Spleen (tissue), 11 donors: ENCODE results near the gene C12orf54. TPM values are rescaled to one million over a fixed set of nuclear protein-coding genes. Genes with fewer than 3 reads are reported as not detected.
"Not testable (repeated sequence)": the region's sequence is repeated elsewhere in the genome, so short reads cannot be mapped to it uniquely, and the experiment has no call there.

Experiments used
- DNase-seq: peaks from one replicate; pipeline ENCODE4 v3.0.0-alpha.2; 2020
- H3K27ac ChIP-seq, 8 donors: fragments of 200-600 bp; sonication (generic) in 7 of 8; 1 replicate in 4 of 8; 2 replicates in 4 of 8; pipeline versions ENCODE4 v1.5.0 to v1.8.0; 2016 to 2021; ENCODE audit warnings: inconsistent platforms in 4 of 8, mild to moderate bottlenecking in 4 of 8, moderate library complexity in 1 of 8
- H3K27me3 ChIP-seq, 7 donors: fragments of 200-600 bp; sonication (generic) in 6 of 7; replicated peaks in 1 of 7; 1 replicate in 4 of 7; 2 replicates in 3 of 7; pipeline versions ENCODE4 v1.5.0 to v1.8.0; 2016 to 2021; ENCODE audit warnings: inconsistent platforms in 3 of 7, mild to moderate bottlenecking in 1 of 7
- H3K36me3 ChIP-seq, 6 donors: fragments of 200-600 bp; sonication (generic) in 5 of 6; 1 replicate in 4 of 6; 2 replicates in 2 of 6; pipeline versions ENCODE4 v1.5.0 to v1.8.0; 2016 to 2021; ENCODE audit warnings: inconsistent platforms in 2 of 6
- H3K4me1 ChIP-seq, 6 donors: fragments of 200-600 bp; sonication (generic) in 5 of 6; 1 replicate in 3 of 6; 2 replicates in 3 of 6; pipeline versions ENCODE4 v1.5.0 to v1.8.0; 2016 to 2021; ENCODE audit warnings: inconsistent platforms in 3 of 6
- H3K4me3 ChIP-seq, 8 donors: fragments of 200-600 bp; sonication (generic) in 7 of 8; 1 replicate in 4 of 8; 2 replicates in 4 of 8; pipeline versions ENCODE4 v1.5.0 to v1.8.0; 2016 to 2021; ENCODE audit warnings: inconsistent platforms in 4 of 8, mild to moderate bottlenecking in 4 of 8, moderate library complexity in 2 of 8
- H3K9me3 ChIP-seq, 8 donors: fragments of 200-600 bp; sonication (generic) in 7 of 8; 1 replicate in 4 of 8; 2 replicates in 4 of 8; pipeline versions ENCODE4 v1.5.0 to v1.8.0; 2016 to 2021; ENCODE audit warnings: inconsistent platforms in 4 of 8
- CTCF ChIP-seq, 11 experiments: fragments of 200-600 bp in 7 of 11; fragments of 450-650 bp in 4 of 11; sonication (generic) in 4 of 11; IDR thresholded peaks in 8 of 11; conservative IDR thresholded peaks in 3 of 11; 1 replicate in 7 of 11; 2 replicates in 4 of 11; pipeline versions ENCODE4 v1.4.0 to v1.8.0; 2016 to 2021; ENCODE audit warnings: antibody characterized with exemption in 11 of 11, inconsistent platforms in 4 of 11, mild to moderate bottlenecking in 1 of 11
- POLR2A ChIP-seq, 3 donors: fragments of 450-650 bp; IDR thresholded peaks; one replicate each; pipeline ENCODE4 v1.5.1; 2017; ENCODE audit warnings: antibody characterized with exemption in 3 of 3, mild to moderate bottlenecking in 1 of 3
- POLR2AphosphoS5 ChIP-seq, 3 donors: sonication (generic); formaldehyde crosslinking; IDR thresholded peaks; one replicate each; pipeline ENCODE4 v1.5.1; 2017; ENCODE audit warnings: antibody characterized with exemption in 3 of 3
- WGBS, 5 donors: extraction: QIAGEN DNeasy Blood & Tissue Kit in 3 of 5; methylation state at CpG; one replicate each; pipeline versions ENCODE4 v1.1.5 to v1.1.7; 2013 to 2018; 5-methylcytosine and 5-hydroxymethylcytosine counted together
- intact Hi-C: fragments of 100-400 bp; cut with DNase I; formaldehyde crosslinking; loops from one replicate; pipeline ENCODE4 v1.15.0; 2023; ENCODE audit warnings: low total_unique reads
- polyA plus RNA-seq, 3 donors: library from polyadenylated mRNA; stranded (reverse); fragments of 200-250 nt; gene quantifications; one replicate each; pipeline ENCODE4 v1.2.1, GENCODE V29; 2013
- total RNA-seq, 7 donors: library from RNA; depleted of rRNA in 3 of 7; stranded (reverse); fragments of >200 nt in 3 of 7; fragmentation: NEBNext Ultra II Directional in 4 of 7; extraction: Animal tissue kit (Norgen Biotek cat#: 25700) in 4 of 7; gene quantifications; one replicate each; pipeline versions ENCODE4 v1.1.0 to v1.2.1, GENCODE V29; 2016 to 2021
- donor health status: healthy with polysubstance abuse.
- donor health status: DM: no; HTN: no; CAD: no; lungs with moderate emphysema.
- donor health status: DM: no; HTN: no; CAD: no.
- donor health status: Bipolar disorder and iron deficiency.
- donor health status: healthy.
- donor health status: DM: no; HTN: no; CAD: no.
- donor health status: DM: yes; HTN: yes; CAD: no.

Gene C12orf54
- total and polyA plus RNA-seq, 10 donors: 0.38 to 0.61 TPM; not detected in 8

- Histone ChIP-seq H3K36me3 (no peaks in the 10 kb centered on the region), H3K9me3 (peaks cover 0 to 35% (median 7%) of the 10 kb centered on the region in 8 donors), H3K4me1 (no peaks in the 10 kb centered on the region), H3K27me3 (peaks cover 0 to 6% (median 0%) of the 10 kb centered on the region in 7 donors), H3K4me3 (no peak overlapping the region), H3K27ac (no peak overlapping the region)
- WGBS, 5 donors: 45 to 77% (median 53%) methylated on average over 1 of the region's 1 CpG
- no peak for TF ChIP-seq POLR2AphosphoS5 (IDR thresholded peaks at IDR 0.05)
- TF ChIP-seq POLR2A (IDR thresholded peaks at IDR 0.05): no peak
- no peak for TF ChIP-seq CTCF (IDR thresholded peaks at IDR 0.05 in 8 of 11, conservative IDR thresholded peaks at IDR 0.05 in 3 of 11)
- intact Hi-C loops: no loop called here
- DNase-seq: no peak
Measured at GRCh38 chr12:48510111-48510510, 27.8 kb downstream of the C12orf54 start.

GRCh38 chr12:48512855-48513254, 30.6 kb downstream of the C12orf54 start:
- 45 to 82% (median 64%) methylated on average over 2 of the region's 2 CpGs for WGBS, 5 donors
- Histone ChIP-seq H3K36me3 (no peaks in the 10 kb centered on the region), H3K4me1 (no peaks in the 10 kb centered on the region), H3K27ac (no peak overlapping the region), H3K9me3 (peaks cover 0 to 35% (median 7%) of the 10 kb centered on the region in 8 donors), H3K27me3 (no peaks in the 10 kb centered on the region), H3K4me3 (no peak overlapping the region)
- intact Hi-C loops: no loop called here
- DNase-seq: no peak
- no peak for TF ChIP-seq POLR2A (IDR thresholded peaks at IDR 0.05)
- no peak for TF ChIP-seq CTCF (IDR thresholded peaks at IDR 0.05 in 8 of 11, conservative IDR thresholded peaks at IDR 0.05 in 3 of 11)
- TF ChIP-seq POLR2AphosphoS5 (IDR thresholded peaks at IDR 0.05): no peak

GRCh38 chr12:48514728-48515127, 32.4 kb downstream of the C12orf54 start:
- TF ChIP-seq POLR2A (IDR thresholded peaks at IDR 0.05) (no peak), CTCF (IDR thresholded peaks at IDR 0.05 in 8 of 11, conservative IDR thresholded peaks at IDR 0.05 in 3 of 11) (no peak), POLR2AphosphoS5 (IDR thresholded peaks at IDR 0.05) (no peak)
- 91 to 98% (median 94%) methylated on average over 1 of the region's 1 CpG for WGBS, 5 donors
- DNase-seq: no peak
- Histone ChIP-seq H3K4me3 (no peak overlapping the region), H3K36me3 (no peaks in the 10 kb centered on the region), H3K4me1 (no peaks in the 10 kb centered on the region), H3K27me3 (no peaks in the 10 kb centered on the region), H3K27ac (no peak overlapping the region), H3K9me3 (peaks cover 0 to 31% (median 7%) of the 10 kb centered on the region in 8 donors)
- intact Hi-C loops: no loop called here

- intact Hi-C loops, H3K9me3 ChIP-seq, DNase-seq, H3K27me3 ChIP-seq, H3K4me1 ChIP-seq, H3K4me3 ChIP-seq, H3K27ac ChIP-seq, H3K36me3 ChIP-seq: not testable (repeated sequence)
- 78 to 100% (median 90%) methylated on average over 1 to 24 of the region's 24 CpGs for WGBS, 5 donors
Measured at GRCh38 chr12:48520381-48520780, 38.1 kb downstream of the C12orf54 start.

GRCh38 chr12:48525332-48525731, 43.0 kb downstream of the C12orf54 start, which contains the start of gene OR8S1:
Gene OR8S1 (plus strand): TSS chr12:48525632. CDS start chr12:48525632, 0 bp downstream.
- TF ChIP-seq POLR2AphosphoS5 (IDR thresholded peaks at IDR 0.05) (no peak), POLR2A (IDR thresholded peaks at IDR 0.05) (no peak), CTCF (IDR thresholded peaks at IDR 0.05 in 8 of 11, conservative IDR thresholded peaks at IDR 0.05 in 3 of 11) (no peak)
- H3K27me3 ChIP-seq: peaks cover 0 to 8% (median 0%) of the 10 kb centered on the region in 7 donors
- 85 to 89% (median 86%) methylated on average over 5 of the region's 5 CpGs for WGBS, 5 donors
- H3K27ac ChIP-seq: no peak within 1 kb of the TSS
- no peaks in the 10 kb centered on the region for H3K9me3 ChIP-seq
- no peak within 1 kb of the TSS for H3K4me3 ChIP-seq
- no peaks in the 10 kb centered on the region for H3K4me1 ChIP-seq
- H3K36me3 ChIP-seq: no peaks in the 10 kb centered on the region
- DNase-seq: no peak
- intact Hi-C loops: no loop called here
